NCI-H1048 (cell line): ENCODE data around the gene ABHD8.
A peak's percentile ranks its signal among the peaks of the same experiment; 100 is the strongest.

Experiments
- DNase-seq: peaks from one replicate; lab custom pipeline; 2025; lab: John Stamatoyannopoulos, UW

ABHD8 gene

GRCh38 chr19:17321655-17322489, 18.6 kb upstream of the ABHD8 start:
- no peak for DNase-seq

- no peak for DNase-seq
Observed at GRCh38 chr19:17320435-17320834, 17.2 kb upstream of the ABHD8 start.

GRCh38 chr19:17319473-17320238, 16.4 kb upstream of the ABHD8 start:
- no peak for DNase-seq

GRCh38 chr19:17318966-17319365, 15.7 kb upstream of the ABHD8 start:
- no peak for DNase-seq

GRCh38 chr19:17314007-17314593, 10.9 kb upstream of the ABHD8 start:
- no peak for DNase-seq

GRCh38 chr19:17312189-17313113, 9.2 kb upstream of the ABHD8 start:
- no peak for DNase-seq

- DNase-seq, result no peak
Observed at GRCh38 chr19:17311455-17312188, 8.4 kb upstream of the ABHD8 start.

GRCh38 chr19:17309965-17310461, 6.8 kb upstream of the ABHD8 start:
- DNase-seq, result no peak

- peak; percentile 99 for DNase-seq
Observed at GRCh38 chr19:17309198-17309964, 6.2 kb upstream of the ABHD8 start, which contains the start of gene DDA1. Gene DDA1 (plus strand): TSS chr19:17309563. CDS start chr19:17309655, 92 bp downstream.

- DNase-seq, result no peak
Observed at GRCh38 chr19:17307876-17308377, 4.7 kb upstream of the ABHD8 start.

- no peak for DNase-seq
Observed at GRCh38 chr19:17306285-17306714, 3.1 kb upstream of the ABHD8 start.

- DNase-seq, result peak; percentile 94
Observed at GRCh38 chr19:17305517-17306284, 2.5 kb upstream of the ABHD8 start, which contains the start of gene MRPL34. Gene MRPL34 (plus strand): TSS chr19:17305872. CDS start chr19:17305893, 21 bp downstream.

GRCh38 chr19:17305216-17305516, 1.9 kb upstream of the ABHD8 start:
- DNase-seq, result no peak

GRCh38 chr19:17304386-17305215, 1.4 kb upstream of the ABHD8 start:
- DNase-seq, result no peak

- DNase-seq, result no peak
Observed at GRCh38 chr19:17303940-17304267, 679 bp upstream of the ABHD8 start.

GRCh38 chr19:17302391-17303166, 646 bp downstream of the ABHD8 start:
- DNase-seq, result no peak

- DNase-seq, result no peak
Observed at GRCh38 chr19:17300992-17301619, 2.1 kb downstream of the ABHD8 start.
